ENCODE results near the gene BCL2L2.

DNA sequence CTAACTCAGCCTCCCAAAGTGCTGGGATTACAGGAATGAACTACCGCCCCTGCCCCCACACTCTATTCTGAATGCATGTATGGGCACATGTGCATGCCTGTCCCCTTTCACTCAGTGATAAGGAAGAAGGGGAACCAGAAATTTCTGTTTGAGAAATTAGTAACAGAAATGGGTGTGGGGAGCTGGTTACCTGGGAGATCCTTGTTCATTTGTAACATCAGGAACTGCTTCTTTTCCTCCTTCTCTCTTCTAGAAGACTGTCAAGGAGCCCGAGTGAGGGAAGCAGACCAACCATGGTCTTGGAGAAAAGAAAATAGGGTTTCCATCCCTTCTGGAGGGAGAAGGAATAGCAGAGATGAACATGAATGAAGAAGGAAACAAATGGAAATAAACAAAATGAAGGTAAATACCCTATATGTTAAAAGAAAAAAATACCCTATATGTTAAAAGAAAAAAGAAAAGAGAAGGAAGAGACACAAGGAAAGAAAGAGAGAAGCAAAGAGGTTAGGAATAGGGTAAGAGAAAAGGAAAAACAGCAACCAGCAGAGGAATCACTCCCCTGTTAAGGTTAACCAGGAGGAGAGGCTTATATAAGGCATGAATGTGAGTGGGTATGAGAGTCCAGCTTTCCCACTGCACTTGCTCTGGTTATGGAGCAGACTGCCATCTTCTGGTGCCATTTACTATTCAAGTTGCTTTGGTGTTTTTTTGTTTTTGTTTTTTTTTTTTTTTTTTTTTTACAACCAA lies 7.2 kb upstream of the BCL2L2 start:
- TF ChIP-seq SUZ12 (IDR thresholded peaks at IDR 0.05; ENCODE audit: extremely low read depth, insufficient read depth, insufficient read length) (no peak), YY1 (IDR thresholded peaks at IDR 0.05; ENCODE audit: insufficient read depth, insufficient read length) (no peak)

Measured in NT2/D1 (cell line).